ENCODE results near the gene ZNF25.

- no peak for TF ChIP-seq CTCF (IDR thresholded peaks at IDR 0.05)
- no peak for TF ChIP-seq POLR2A (IDR thresholded peaks at IDR 0.05; ENCODE audit: low read length)
- no peak for TF ChIP-seq EHMT2 (IDR thresholded peaks at IDR 0.05; ENCODE audit: low read depth)
- TF ChIP-seq EP300 (IDR thresholded peaks at IDR 0.05) = no peak
- TF ChIP-seq, protein P1, sequence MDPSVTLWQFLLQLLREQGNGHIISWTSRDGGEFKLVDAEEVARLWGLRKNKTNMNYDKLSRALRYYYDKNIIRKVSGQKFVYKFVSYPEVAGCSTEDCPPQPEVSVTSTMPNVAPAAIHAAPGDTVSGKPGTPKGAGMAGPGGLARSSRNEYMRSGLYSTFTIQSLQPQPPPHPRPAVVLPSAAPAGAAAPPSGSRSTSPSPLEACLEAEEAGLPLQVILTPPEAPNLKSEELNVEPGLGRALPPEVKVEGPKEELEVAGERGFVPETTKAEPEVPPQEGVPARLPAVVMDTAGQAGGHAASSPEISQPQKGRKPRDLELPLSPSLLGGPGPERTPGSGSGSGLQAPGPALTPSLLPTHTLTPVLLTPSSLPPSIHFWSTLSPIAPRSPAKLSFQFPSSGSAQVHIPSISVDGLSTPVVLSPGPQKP (IDR thresholded peaks at IDR 0.05; ENCODE audit: low read depth, low read length) = no peak
- no peak for TF ChIP-seq RAD21 (conservative IDR thresholded peaks at IDR 0.05 in 1 of 2, IDR thresholded peaks at IDR 0.05 in 1 of 2)
- TF ChIP-seq ESRRA (IDR thresholded peaks at IDR 0.05; ENCODE audit: borderline replicate concordance, low read length) = no peak
Observed at GRCh38 chr10:37965006-37965405, 11.4 kb downstream of the ZNF25 start.

Data from A549 (cell line).